ENCODE measurements around the gene KLRF2.

Gene KLRF2

DNA sequence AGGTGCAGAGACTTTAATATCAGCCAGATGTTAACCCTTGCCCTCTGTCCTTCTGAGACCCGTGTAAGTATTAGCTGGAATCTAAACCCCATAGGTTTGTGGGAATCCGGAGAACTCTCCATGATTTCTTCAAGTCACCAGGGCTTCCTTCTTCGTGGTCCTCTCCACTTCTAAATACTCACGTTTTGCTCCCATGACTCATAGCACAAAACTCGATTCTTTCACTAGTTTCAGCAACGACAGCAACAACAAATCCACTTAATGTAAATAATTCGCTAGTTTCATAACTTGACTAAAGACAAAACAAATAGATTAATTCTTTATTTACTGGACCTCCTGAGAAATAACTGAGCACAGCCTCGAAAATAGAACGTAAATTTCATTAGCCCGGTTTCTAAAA is 55.3 kb downstream of the KLRF2 start:
- no peak for ATAC-seq
- DNase-seq = no peak

DNA sequence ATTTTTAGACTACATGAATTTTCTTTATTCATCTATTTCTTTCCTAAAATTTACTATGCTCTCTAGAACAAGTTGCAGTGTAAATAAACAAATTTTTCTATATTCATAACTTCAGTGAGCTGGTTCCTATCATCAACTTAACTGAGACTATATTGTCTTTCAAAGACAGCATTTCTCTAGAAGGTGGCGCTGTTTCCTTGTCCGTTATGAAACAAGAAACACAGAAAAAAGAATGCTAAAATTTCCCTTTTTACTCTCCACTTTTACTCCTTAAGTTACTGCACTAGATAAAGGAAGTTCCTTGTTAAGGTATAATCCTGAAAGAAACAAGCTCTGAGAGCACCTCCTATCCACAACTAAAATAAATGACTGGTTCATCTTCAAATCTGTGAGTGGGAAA is 59.1 kb downstream of the KLRF2 start:
- ATAC-seq (no peak), DNase-seq (no peak)

DNA sequence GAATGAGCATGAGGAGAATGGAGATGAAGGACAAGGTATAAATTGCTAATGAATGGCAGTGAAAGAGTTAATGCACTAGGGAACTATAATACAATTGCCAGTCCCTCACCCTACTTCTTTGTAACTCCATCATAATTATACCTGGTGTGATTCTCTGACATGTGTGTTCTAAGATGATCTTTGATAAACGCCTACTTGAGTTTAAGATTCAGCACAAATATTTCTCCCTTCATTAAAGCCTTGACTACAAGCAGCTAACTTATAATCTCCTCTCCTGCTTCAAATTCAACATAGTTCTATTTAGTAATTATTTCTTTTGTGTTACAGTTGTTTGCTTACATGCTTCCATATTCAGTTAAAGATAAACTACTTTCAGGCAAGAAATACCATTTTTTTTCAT is 60.5 kb downstream of the KLRF2 start:
- DNase-seq (no peak), ATAC-seq (no peak)

DNA sequence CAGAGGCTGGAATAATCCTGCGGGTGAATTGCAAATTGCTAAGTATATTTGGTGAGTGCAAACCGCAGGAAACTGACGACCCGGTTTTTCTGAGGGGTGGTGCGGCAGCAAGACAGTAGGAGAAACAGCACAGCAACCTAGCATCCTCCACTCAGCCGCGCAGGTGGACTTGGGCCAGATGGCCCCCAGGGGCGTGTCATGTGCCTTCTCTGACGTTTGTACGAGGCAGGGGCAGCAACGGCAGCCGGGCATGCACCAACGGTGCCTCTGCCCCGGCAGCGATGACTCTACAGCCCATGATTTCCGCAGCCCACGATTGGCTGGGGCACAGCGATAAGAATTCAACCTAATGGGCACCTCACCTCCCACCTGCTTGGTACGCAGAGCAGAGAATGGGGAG is 62.0 kb downstream of the KLRF2 start:
- peak; percentile 16 for DNase-seq
- ATAC-seq = peak; percentile 61

DNA sequence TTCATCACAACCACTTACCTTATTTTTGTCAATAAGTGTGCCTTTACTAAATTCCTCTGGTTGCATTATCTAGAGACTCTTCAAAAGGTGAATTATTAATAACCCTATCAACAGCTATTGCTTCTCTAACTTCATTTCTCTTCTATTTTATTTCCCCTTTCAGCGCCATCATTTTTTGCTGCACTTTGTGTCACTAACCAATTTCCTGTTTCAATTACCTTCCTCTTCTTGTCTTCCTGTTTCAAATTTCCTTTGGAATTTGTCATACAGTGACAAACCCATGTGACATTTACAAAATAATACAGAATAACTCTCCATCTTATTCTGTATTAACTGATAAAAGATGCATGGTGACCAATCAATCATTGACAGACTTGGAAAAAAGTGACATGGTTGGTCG is 63.1 kb downstream of the KLRF2 start:
- no peak for DNase-seq
- no peak for ATAC-seq

Data from stimulated activated naive CD8-positive, alpha-beta T cell treated with anti-CD3 and anti-CD28 coated beads, Interleukin-15, Interleukin-2, amounts not matched to agents 100 U/mL and 50 U/mL, for 24 hours (primary cell).